GM23338 (cell line): ENCODE results near the gene SLC16A5. TPM values are rescaled to one million over a fixed set of nuclear protein-coding genes. Genes with fewer than 3 reads are reported as not detected.
"Not testable (repeated sequence)": the region's sequence is repeated elsewhere in the genome, so short reads cannot be mapped to it uniquely, and the experiment has no call there.

Source experiments
- ATAC-seq: fragments of 200-7000 bp; cut with Tn5 transposase; 3 replicates; pipeline ENCODE4 v1.9.1; 2020
- DNase-seq: peaks from one replicate; pipeline ENCODE4 v3.0.0-alpha.2; 2015; ENCODE audit warnings: low spot score
- H2AFZ ChIP-seq: fragments of 200-600 bp; sonication (generic); 2 replicates; pipeline ENCODE4 v1.8.0; 2016; ENCODE audit warnings: antibody characterized with exemption, mild to moderate bottlenecking, moderate library complexity
- H3F3A ChIP-seq: fragments of 200-600 bp; sonication (generic); replicated peaks from 2 replicates; pipeline ENCODE4 v1.8.0; 2017; ENCODE audit warnings: antibody characterized with exemption, mixed run types, low read depth
- H3K27ac ChIP-seq: fragments of 200-600 bp; sonication (generic); 2 replicates; pipeline ENCODE4 v1.6.1; 2016; ENCODE audit warnings: low read depth
- H3K27me3 ChIP-seq: fragments of 200-600 bp; sonication (generic); 2 replicates; pipeline ENCODE4 v1.8.0; 2016; ENCODE audit warnings: mild to moderate bottlenecking, mixed run types, moderate library complexity; ENCODE audit not compliant: insufficient read depth
- H3K36me3 ChIP-seq: fragments of 200-600 bp; sonication (generic); 2 replicates; pipeline ENCODE4 v1.8.0; 2016; ENCODE audit warnings: mild to moderate bottlenecking; ENCODE audit not compliant: insufficient read depth
- H3K4me1 ChIP-seq: fragments of 200-600 bp; sonication (generic); 2 replicates; pipeline ENCODE4 v1.8.0; 2016; ENCODE audit warnings: mild to moderate bottlenecking, moderate library complexity; ENCODE audit not compliant: insufficient read depth
- H3K4me2 ChIP-seq: fragments of 200-600 bp; sonication (generic); 2 replicates; pipeline ENCODE4 v1.7.1; 2017; ENCODE audit warnings: mixed run types
- H3K4me3 ChIP-seq: fragments of 200-600 bp; sonication (generic); 2 replicates; pipeline ENCODE4 v1.6.1; 2016; ENCODE audit warnings: mixed run types
- H3K79me2 ChIP-seq: fragments of 200-600 bp; sonication (generic); replicated peaks from 2 replicates; pipeline ENCODE4 v1.8.0; 2017; ENCODE audit warnings: mild to moderate bottlenecking; ENCODE audit not compliant: insufficient read depth
- H3K9me2 ChIP-seq: fragments of 200-600 bp; sonication (generic); 2 replicates; pipeline ENCODE4 v1.8.0; 2017; ENCODE audit not compliant: insufficient read depth
- H4K20me1 ChIP-seq: fragments of 200-600 bp; sonication (generic); replicated peaks from 2 replicates; pipeline ENCODE4 v1.8.0; 2017; ENCODE audit warnings: mild to moderate bottlenecking; ENCODE audit not compliant: insufficient read depth
- H3K27ac Mint-ChIP-seq: 2 replicates; pipeline ENCODE4 v1.8.0; 2020; ENCODE audit warnings: inconsistent platforms, mild to moderate bottlenecking, moderate library complexity, mixed read lengths
- H3K27me3 Mint-ChIP-seq: 3 replicates; pipeline ENCODE4 v1.8.0; 2022; ENCODE audit warnings: low read depth, mild to moderate bottlenecking, moderate library complexity, mixed read lengths, inconsistent platforms; ENCODE audit not compliant: insufficient read depth, poor library complexity
- H3K36me3 Mint-ChIP-seq: 3 replicates; pipeline ENCODE4 v1.8.0; 2021; ENCODE audit warnings: low read depth, mild to moderate bottlenecking, inconsistent platforms, moderate library complexity, mixed read lengths
- H3K4me1 Mint-ChIP-seq: 3 replicates; pipeline ENCODE4 v1.8.0; 2020; ENCODE audit warnings: mild to moderate bottlenecking, inconsistent platforms, mixed read lengths
- H3K4me3 Mint-ChIP-seq: 3 replicates; pipeline ENCODE4 v1.8.0; 2021; ENCODE audit warnings: moderate library complexity, mild to moderate bottlenecking, inconsistent platforms, mixed read lengths
- H3K9me3 Mint-ChIP-seq: 3 replicates; pipeline ENCODE4 v1.8.0; 2020; ENCODE audit warnings: moderate library complexity, mild to moderate bottlenecking, inconsistent platforms, mixed read lengths
- EZH2phosphoT487 ChIP-seq: fragments of 200-600 bp; sonication (generic); IDR thresholded peaks from one replicate; pipeline ENCODE4 v1.8.1; 2018; ENCODE audit warnings: antibody characterized with exemption; ENCODE audit not compliant: unreplicated experiment
- JUNB ChIP-seq: IDR thresholded peaks from one replicate; pipeline ENCODE4 v1.6.1; 2016; ENCODE audit warnings: antibody characterized with exemption; ENCODE audit not compliant: unreplicated experiment
- NANOG ChIP-seq: IDR thresholded peaks from 2 replicates; pipeline ENCODE4 v1.6.1; 2016; ENCODE audit warnings: antibody characterized with exemption, borderline replicate concordance
- POLR2AphosphoS5 ChIP-seq: IDR thresholded peaks from 2 replicates; pipeline ENCODE4 v1.6.1; 2016; ENCODE audit warnings: antibody characterized with exemption, low read depth
- ZNF331 ChIP-seq: fragments of 250-450 bp; sonication (Bioruptor Pico); IDR thresholded peaks from 2 replicates; pipeline ENCODE4 v1.5.0; 2020; ENCODE audit warnings: low read depth, mild to moderate bottlenecking, moderate library complexity
- polyA plus RNA-seq: library from polyadenylated mRNA; unstranded; fragments of >200 nt; fragmentation: Nextera tagmentation; extraction: Ambion mirVana; gene quantifications from 2 replicates; pipeline ENCODE4 v1.2.1, GENCODE V29; 2016
- total RNA-seq: library from RNA; depleted of rRNA; stranded (reverse); fragments of >200 nt; shearing (Covaris generic); gene quantifications from 2 replicates; pipeline ENCODE4 v1.2.3, GENCODE V29; 2014
- TF ChIP-seq, protein P1 (sequence below): IDR thresholded peaks from one replicate; pipeline ENCODE4 v1.6.1; 2018; ENCODE audit warnings: antibody characterized with exemption; ENCODE audit not compliant: unreplicated experiment

SLC16A5 gene
- total and polyA plus RNA-seq, 2 experiments from 2014 or later, result 7.3 to 40.0 TPM

DNA sequence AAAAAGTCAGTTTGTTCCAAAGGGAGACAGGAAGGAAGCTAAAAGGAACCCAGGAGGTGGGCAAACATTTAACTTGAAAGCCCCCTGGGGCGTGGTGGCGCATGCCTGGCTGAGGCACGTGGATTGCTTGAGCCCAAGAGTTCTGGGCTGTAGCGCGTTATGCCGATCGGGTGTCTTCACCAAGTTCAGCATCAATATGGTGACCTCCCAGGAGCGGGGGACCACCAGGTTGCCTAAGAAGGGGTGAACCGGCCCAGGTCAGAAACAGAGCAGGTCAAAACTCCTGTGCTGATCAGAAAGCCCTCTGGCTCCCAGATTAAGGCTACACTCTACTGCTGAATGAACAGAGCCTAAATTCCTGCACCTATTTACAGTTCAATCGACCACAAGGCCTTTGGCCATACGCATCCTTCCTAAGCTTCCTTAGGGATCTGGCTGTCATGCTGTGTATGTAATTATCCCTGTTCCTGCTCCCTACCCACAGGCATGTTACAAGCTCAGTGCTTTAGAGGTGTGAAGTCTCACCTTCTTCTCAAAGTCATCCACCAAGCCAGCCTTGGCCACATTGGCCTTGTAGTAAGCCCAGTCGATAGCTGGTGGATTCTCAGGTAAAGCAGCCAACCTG is 46.0 kb upstream of the SLC16A5 start:
- peaks cover 11% of the 10 kb centered on the region for H3K27me3 Mint-ChIP-seq
- Histone ChIP-seq H3K4me2 (no peak overlapping the region), H2AFZ (no peak overlapping the region), H3K79me2 (peaks cover 36% of the 10 kb centered on the region), H3K9me2 (no peaks in the 10 kb centered on the region), H3K4me3 (no peak overlapping the region), H3K27ac (peak overlapping the region; percentile 77), H4K20me1 (no peaks in the 10 kb centered on the region; the same call in 1 of the 2 replicates), H3F3A (peaks cover 47% of the 10 kb centered on the region), H3K27me3 (no peaks in the 10 kb centered on the region), H3K36me3 (peaks cover 24% of the 10 kb centered on the region), H3K4me1 (peaks cover 39% of the 10 kb centered on the region)
- DNase-seq (no peak), ATAC-seq (no peak)
- H3K27ac Mint-ChIP-seq, result peak overlapping the region; percentile 77
- TF ChIP-seq EZH2phosphoT487, result no peak
- no peak for TF ChIP-seq POLR2AphosphoS5
- no peak for TF ChIP-seq ZNF331 (CRISPR knock-in tag)
- TF ChIP-seq NANOG, result no peak
- no peak overlapping the region; the same call in 1 of the 3 replicates for H3K4me3 Mint-ChIP-seq
- peaks cover 43% of the 10 kb centered on the region for H3K4me1 Mint-ChIP-seq
- peaks cover 53% of the 10 kb centered on the region for H3K36me3 Mint-ChIP-seq
- no peaks in the 10 kb centered on the region for H3K9me3 Mint-ChIP-seq

DNA sequence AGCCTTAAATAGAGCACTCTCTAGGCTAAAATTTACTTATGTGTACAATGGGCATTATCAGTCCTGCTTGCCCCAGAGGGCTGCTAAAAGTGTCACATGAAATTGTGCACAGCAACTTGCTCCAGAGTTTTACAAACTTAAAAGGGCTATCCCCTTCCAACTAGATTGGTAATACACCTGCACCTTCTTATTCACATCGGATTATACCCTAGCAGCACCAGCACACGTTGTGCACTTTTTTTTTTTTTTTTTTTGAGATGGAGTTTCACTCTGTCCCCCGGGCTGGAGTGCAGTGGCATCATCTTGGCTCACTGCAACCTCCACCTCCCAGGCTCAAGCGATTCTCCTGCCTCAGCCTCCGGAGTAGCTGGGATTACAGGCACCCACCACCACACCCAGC is 44.0 kb upstream of the SLC16A5 start:
- Histone ChIP-seq H3K79me2 (peaks cover 50% of the 10 kb centered on the region), H3K36me3 (peaks cover 19% of the 10 kb centered on the region), H3K4me2 (peak overlapping the region; percentile 67), H3K27ac (peak overlapping the region; percentile 95), H3F3A (peaks cover 51% of the 10 kb centered on the region), H3K4me1 (peaks cover 39% of the 10 kb centered on the region), H4K20me1 (peaks cover 12% of the 10 kb centered on the region)
- not testable (repeated sequence) for H2AFZ ChIP-seq, H3K9me3 Mint-ChIP-seq, H3K27me3 ChIP-seq, H3K4me3 ChIP-seq, H3K9me2 ChIP-seq, DNase-seq, ATAC-seq
- H3K27me3 Mint-ChIP-seq, result peaks cover 14% of the 10 kb centered on the region
- peaks cover 47% of the 10 kb centered on the region for H3K36me3 Mint-ChIP-seq
- H3K4me1 Mint-ChIP-seq, result peaks cover 44% of the 10 kb centered on the region
- H3K4me3 Mint-ChIP-seq, result peak overlapping the region; percentile 45; the same call in 2 of the 3 replicates
- peak overlapping the region; percentile 65; the same call in 1 of the 2 replicates for H3K27ac Mint-ChIP-seq

DNA sequence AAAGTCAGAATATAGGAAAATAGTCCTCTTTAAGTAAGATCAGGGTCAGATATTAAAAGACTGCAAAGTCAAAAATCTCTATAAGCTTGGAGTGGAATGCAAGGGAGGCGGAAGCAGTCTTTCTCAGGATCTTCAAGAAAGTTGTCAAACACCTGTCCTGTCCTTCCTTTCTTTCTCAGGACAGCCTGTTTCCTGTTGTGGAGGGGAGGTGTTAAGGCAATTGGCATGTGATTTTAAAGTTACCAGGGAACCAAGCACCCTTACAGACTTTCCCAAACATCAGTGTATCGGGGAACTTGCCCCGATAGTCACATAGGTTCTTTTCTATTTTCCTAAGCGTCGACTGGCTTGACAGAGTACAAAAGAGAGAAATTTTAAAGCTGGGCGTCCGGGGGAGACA is 43.0 kb upstream of the SLC16A5 start:
- DNase-seq (peak; percentile 60), ATAC-seq (no peak)
- peaks cover 18% of the 10 kb centered on the region for H4K20me1 ChIP-seq
- peaks cover 45% of the 10 kb centered on the region for H3K36me3 Mint-ChIP-seq
- peak overlapping the region; percentile 88 for H3K4me2 ChIP-seq
- H3K4me3 ChIP-seq, result peak overlapping the region; percentile 100
- peaks cover 14% of the 10 kb centered on the region for H3K27me3 Mint-ChIP-seq
- H3K9me2 ChIP-seq, result no peaks in the 10 kb centered on the region
- no peaks in the 10 kb centered on the region for H3K27me3 ChIP-seq
- H3K4me1 ChIP-seq, result peaks cover 40% of the 10 kb centered on the region
- no peak for TF ChIP-seq JUNB
- TF ChIP-seq, protein P1, sequence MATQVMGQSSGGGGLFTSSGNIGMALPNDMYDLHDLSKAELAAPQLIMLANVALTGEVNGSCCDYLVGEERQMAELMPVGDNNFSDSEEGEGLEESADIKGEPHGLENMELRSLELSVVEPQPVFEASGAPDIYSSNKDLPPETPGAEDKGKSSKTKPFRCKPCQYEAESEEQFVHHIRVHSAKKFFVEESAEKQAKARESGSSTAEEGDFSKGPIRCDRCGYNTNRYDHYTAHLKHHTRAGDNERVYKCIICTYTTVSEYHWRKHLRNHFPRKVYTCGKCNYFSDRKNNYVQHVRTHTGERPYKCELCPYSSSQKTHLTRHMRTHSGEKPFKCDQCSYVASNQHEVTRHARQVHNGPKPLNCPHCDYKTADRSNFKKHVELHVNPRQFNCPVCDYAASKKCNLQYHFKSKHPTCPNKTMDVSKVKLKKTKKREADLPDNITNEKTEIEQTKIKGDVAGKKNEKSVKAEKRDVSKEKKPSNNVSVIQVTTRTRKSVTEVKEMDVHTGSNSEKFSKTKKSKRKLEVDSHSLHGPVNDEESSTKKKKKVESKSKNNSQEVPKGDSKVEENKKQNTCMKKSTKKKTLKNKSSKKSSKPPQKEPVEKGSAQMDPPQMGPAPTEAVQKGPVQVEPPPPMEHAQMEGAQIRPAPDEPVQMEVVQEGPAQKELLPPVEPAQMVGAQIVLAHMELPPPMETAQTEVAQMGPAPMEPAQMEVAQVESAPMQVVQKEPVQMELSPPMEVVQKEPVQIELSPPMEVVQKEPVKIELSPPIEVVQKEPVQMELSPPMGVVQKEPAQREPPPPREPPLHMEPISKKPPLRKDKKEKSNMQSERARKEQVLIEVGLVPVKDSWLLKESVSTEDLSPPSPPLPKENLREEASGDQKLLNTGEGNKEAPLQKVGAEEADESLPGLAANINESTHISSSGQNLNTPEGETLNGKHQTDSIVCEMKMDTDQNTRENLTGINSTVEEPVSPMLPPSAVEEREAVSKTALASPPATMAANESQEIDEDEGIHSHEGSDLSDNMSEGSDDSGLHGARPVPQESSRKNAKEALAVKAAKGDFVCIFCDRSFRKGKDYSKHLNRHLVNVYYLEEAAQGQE, result no peak
- H3F3A ChIP-seq, result peaks cover 53% of the 10 kb centered on the region
- peaks cover 50% of the 10 kb centered on the region for H3K4me1 Mint-ChIP-seq
- H3K27ac Mint-ChIP-seq, result peak overlapping the region; percentile 94
- no peaks in the 10 kb centered on the region for H3K9me3 Mint-ChIP-seq
- H3K36me3 ChIP-seq, result peaks cover 12% of the 10 kb centered on the region; the same call in 1 of the 2 replicates
- no peak overlapping the region for H2AFZ ChIP-seq
- peak overlapping the region; percentile 85 for H3K4me3 Mint-ChIP-seq
- peak overlapping the region; percentile 95 for H3K27ac ChIP-seq
- H3K79me2 ChIP-seq, result peaks cover 59% of the 10 kb centered on the region

DNA sequence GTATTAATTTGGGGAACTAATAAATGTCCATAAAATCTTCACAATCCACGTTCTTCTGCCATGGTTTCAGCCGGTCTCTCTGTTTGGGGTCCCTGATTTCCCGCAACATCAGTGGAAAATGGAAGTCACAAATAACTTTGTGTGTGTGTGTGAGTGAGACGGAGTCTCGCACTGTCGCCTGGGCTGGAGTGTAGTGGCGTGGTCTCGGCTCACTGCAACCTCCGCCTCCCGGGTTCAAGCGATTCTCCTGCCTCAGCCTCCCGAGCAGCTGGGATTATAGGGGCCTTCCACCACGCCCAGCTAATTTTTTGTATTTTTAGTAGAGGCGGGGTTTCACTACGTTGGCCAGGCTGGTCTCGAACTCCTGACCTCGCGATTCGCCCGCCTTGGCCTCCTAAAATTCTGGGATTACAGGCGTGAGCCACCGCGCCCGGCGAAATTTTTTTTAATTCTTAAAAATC is 41.8 kb upstream of the SLC16A5 start:
- Histone ChIP-seq H3K27ac (peak overlapping the region; percentile 95), H3K4me3 (peak overlapping the region; percentile 100)
- H3K4me1 Mint-ChIP-seq, result peaks cover 47% of the 10 kb centered on the region

More for the DNA sequence above, 41.8 kb upstream of the SLC16A5 start:
- not testable (repeated sequence) for DNase-seq, H3K9me2 ChIP-seq, H3K9me3 Mint-ChIP-seq, H3K27me3 ChIP-seq
- Mint-ChIP-seq H3K4me3 (peak overlapping the region; percentile 85), H3K36me3 (peaks cover 44% of the 10 kb centered on the region), H3K27ac (peak overlapping the region; percentile 93), H3K27me3 (peaks cover 14% of the 10 kb centered on the region)
- Histone ChIP-seq H3F3A (peaks cover 44% of the 10 kb centered on the region), H4K20me1 (peaks cover 18% of the 10 kb centered on the region), H3K36me3 (0 out of 2 replicates have a peak, but pooled peaks cover 14% of the 10 kb centered on the region), H3K4me2 (peak overlapping the region; percentile 88), H2AFZ (peak overlapping the region; percentile 40; the same call in 1 of the 2 replicates), H3K4me1 (peaks cover 40% of the 10 kb centered on the region), H3K79me2 (peaks cover 68% of the 10 kb centered on the region)
- ATAC-seq, result peak; percentile 1
